NCI-H446 treated with DMSO at 0.1 percent for 48 hours (cell line): ENCODE measurements around the gene YOD1.

ENCODE experiments used
- DNase-seq: peaks from one replicate; lab custom pipeline; 2025; lab: John Stamatoyannopoulos, UW

YOD1 gene

GRCh38 chr1:207025146-207025880 lies 25.7 kb downstream of the YOD1 start:
- no peak for DNase-seq

GRCh38 chr1:207024202-207025145 lies 26.5 kb downstream of the YOD1 start:
- DNase-seq: no peak

GRCh38 chr1:207022996-207023679 lies 27.9 kb downstream of the YOD1 start:
- DNase-seq: no peak

GRCh38 chr1:207021876-207022596 lies 29.0 kb downstream of the YOD1 start:
- no peak for DNase-seq

- no peak for DNase-seq
These were observed 29.7 kb downstream of the YOD1 start for GRCh38 chr1:207021139-207021861.

- no peak for DNase-seq
These were observed 30.3 kb downstream of the YOD1 start for GRCh38 chr1:207020709-207021107.

GRCh38 chr1:207020065-207020708 lies 30.8 kb downstream of the YOD1 start:
- no peak for DNase-seq

- DNase-seq: no peak
These were observed 31.3 kb downstream of the YOD1 start for GRCh38 chr1:207019661-207020060.

- no peak for DNase-seq
These were observed 31.8 kb downstream of the YOD1 start for GRCh38 chr1:207019161-207019560.

GRCh38 chr1:207018707-207019106 lies 32.3 kb downstream of the YOD1 start:
- DNase-seq: no peak

- no peak for DNase-seq
These were observed 33.1 kb downstream of the YOD1 start for GRCh38 chr1:207017615-207018559.

- DNase-seq: no peak
These were observed 35.2 kb downstream of the YOD1 start for GRCh38 chr1:207015791-207016190.

- DNase-seq: no peak
These were observed 36.3 kb downstream of the YOD1 start for GRCh38 chr1:207014728-207015127.

- no peak for DNase-seq
These were observed 37.5 kb downstream of the YOD1 start for GRCh38 chr1:207013321-207014085.

- DNase-seq: no peak
These were observed 40.3 kb downstream of the YOD1 start for GRCh38 chr1:207010726-207011125.

GRCh38 chr1:207009945-207010344 lies 41.1 kb downstream of the YOD1 start:
- DNase-seq: no peak

GRCh38 chr1:207009182-207009850 lies 41.7 kb downstream of the YOD1 start:
- DNase-seq: no peak

GRCh38 chr1:207007352-207008033 lies 43.5 kb downstream of the YOD1 start:
- DNase-seq: no peak
